Stimulated activated CD4-positive, alpha-beta T cell treated with anti-CD3 and anti-CD28 coated beads, Interleukin-15, amount 100 ng/mL, for 1 hour (primary cell): ENCODE data around the gene CARHSP1.
"Not testable (repeated sequence)": the region's sequence is repeated elsewhere in the genome, so short reads cannot be mapped to it uniquely, and the experiment has no call there.

Experiments used
- DNase-seq, 2 donors: peaks; one replicate each; pipeline ENCODE4 v3.0.0-alpha.2; 2020; ENCODE audit warnings: low read depth in 1 of 2, low spot score in 1 of 2

The CARHSP1 gene

GRCh38 chr16:8893976-8894690 is 25.3 kb upstream of the CARHSP1 start:
- no peak for DNase-seq

- no peak for DNase-seq
Measured at GRCh38 chr16:8893426-8893825, 24.6 kb upstream of the CARHSP1 start.

- no peak for DNase-seq
Measured at GRCh38 chr16:8892101-8892575, 23.3 kb upstream of the CARHSP1 start.

DNA sequence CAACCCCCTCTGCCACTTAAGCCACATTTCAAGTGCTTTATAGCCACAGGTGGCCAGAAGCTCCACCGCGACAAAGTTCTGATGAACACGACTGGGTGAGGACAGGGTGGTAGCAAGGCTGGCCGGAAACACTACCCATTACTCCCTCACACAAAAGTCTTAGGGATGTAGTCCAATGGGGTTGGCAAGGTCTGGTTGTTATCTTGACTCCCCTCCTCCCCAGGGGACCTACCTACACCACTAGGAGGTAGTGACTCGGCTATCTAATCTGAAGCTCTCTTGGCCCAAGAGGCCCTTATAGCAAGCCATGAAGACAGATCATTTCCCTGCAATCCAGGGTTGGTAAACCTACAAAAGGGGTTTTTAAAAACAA is 21.7 kb upstream of the CARHSP1 start:
- no peak for DNase-seq

DNA sequence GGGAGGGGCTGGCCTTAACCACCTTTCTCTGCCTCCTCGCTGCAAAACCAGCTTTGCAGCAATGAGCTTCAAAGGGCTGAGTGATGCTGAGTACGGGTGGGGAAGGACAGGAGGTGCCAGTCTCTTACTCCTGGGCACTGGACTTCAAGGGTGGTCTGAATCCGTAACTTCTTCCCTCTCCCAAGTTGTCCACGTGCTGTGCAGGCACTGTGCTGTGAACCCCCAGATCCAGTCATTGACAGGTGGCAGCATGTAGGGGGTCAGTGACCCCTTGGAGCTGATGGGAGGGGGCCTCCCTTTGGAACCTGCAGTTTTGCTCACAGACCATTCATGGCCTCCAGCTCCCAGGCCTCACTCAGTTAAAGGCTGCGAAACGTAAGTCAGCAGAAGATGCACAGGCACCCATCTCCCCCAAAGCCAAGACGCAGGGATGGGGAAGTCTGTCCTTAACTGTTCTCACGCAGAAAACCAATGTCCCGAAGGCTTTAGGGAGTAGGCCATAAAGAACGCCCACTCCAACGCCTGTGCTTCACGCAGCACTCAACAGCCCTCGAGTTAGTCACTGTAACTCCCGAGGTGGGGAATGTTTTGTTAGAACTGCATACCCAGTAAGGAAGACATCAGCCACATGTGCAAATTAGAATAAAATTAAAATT is 21.2 kb upstream of the CARHSP1 start:
- DNase-seq: no peak

DNA sequence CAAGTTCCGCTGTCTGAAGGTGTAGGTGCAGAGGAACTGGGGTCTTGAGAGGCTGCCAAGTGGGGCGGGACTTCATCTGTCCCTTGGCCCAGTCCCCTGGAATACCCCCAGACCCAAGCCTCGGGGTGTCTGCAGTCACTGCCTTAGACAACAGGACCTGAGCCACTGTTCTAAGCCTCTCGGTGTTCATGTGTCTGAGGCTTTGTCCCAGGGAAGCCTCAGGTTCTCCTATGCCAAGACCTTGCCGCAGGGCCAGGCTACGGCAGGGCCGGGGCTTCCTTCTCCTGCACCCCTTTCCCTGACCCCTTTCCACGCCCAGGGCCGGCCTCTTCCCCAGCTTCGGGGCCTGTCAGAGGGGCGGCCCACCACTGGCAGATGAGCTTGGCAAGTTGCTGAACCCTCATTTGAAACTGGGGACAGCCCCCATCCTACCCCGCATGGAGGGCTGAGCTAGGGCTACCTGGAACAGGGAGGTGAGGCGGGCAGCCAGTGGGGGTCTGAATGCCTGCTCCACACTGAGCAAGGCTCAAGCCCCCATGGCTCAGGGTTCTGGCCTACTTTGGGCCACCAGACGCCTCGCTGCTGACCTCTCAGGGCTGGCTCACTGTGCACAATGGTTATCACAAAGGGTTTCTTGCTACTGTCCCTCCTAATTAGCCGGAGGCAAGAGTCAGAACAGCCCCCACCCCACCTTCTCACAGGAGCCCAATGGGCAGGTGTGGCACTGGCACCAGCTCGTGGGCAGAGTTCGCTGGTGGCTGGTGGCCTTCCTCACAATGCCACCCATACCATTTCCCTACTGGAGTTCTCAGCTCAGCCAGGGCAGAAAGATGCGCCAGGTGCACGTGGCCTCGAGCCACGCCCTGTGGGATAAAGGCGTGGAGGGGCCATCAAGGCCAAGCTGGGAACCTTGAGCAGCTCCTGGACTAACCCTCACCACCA is 20.4 kb upstream of the CARHSP1 start:
- no peak for DNase-seq

DNA sequence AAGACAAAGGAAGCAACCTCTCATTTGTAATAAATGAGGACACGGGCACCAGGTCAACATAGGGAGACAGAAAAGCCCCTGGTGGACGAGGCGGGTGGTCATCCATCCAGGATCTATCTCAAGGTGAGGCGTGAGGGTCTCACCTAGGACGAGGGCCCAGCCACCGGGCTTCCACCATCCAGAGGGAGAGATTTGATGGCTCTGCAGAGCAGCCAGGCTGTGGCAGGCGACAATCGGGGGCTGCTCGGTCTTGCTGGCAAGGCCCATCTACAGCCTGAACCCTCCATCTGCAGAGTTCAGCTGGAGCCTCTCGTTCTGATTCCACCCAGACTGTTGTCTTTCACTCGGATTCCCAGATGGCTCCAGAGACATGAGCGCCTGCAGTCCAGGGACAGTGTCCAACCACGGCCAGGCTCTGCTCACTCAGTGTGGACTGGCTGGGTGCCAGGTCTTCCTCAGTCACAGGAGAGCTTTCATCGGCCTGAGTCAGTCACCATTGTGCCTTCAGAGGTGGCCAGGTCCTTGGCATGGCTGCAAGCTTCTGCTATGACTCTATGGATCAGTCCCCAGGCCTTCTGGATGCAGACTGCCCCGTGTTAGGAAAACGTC is 19.2 kb upstream of the CARHSP1 start:
- DNase-seq: no peak

GRCh38 chr16:8887431-8887765 is 18.6 kb upstream of the CARHSP1 start:
- no peak for DNase-seq

GRCh38 chr16:8886593-8887430 is 18.0 kb upstream of the CARHSP1 start:
- DNase-seq: no peak

DNA sequence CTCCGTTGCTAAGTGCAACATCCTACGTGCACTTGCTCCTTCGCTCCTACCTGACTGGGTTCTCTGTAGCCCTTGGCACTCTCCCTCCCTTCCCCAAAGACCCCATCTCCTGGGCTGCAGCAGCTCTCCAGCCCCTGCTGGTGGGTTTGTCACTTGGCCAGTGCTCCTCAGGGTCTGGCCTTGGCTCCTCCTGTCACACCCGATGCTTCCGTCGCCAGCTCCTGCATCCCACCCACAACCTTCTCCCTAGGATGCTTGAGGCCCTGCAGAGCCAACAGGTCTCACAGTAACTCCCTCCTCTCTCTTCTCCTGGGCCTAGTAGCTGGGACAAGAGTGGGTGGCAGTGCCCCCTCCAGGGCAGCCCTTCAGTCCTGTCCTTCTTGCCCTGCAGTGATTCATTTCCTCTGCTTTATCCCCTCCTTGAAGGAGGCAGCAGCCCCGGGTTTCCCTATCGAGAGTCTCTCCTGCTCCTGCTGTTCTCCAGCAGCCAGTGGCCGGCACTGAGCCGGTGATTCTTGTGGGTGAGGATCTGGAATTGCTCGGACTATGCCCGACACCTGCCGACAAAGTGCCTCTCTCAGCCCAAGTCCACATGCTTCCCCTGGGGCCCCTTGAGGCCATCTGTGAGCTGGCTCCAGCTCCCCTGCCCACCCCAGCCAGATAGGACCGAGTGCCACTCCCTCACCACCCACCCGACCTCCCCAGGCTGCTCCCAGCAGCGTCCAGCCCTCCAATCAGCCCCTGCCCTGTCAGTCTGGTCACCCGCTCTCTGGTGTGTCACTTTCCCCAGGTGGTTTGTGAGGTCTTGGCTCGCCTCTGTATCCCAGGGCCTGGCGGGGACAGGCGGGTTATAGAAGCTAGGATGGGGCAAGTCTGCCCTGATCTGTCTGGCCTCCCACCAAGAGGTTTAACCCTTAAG is 17.1 kb upstream of the CARHSP1 start:
- DNase-seq: no peak

GRCh38 chr16:8882725-8883377 is 14.0 kb upstream of the CARHSP1 start:
- no peak for DNase-seq

DNA sequence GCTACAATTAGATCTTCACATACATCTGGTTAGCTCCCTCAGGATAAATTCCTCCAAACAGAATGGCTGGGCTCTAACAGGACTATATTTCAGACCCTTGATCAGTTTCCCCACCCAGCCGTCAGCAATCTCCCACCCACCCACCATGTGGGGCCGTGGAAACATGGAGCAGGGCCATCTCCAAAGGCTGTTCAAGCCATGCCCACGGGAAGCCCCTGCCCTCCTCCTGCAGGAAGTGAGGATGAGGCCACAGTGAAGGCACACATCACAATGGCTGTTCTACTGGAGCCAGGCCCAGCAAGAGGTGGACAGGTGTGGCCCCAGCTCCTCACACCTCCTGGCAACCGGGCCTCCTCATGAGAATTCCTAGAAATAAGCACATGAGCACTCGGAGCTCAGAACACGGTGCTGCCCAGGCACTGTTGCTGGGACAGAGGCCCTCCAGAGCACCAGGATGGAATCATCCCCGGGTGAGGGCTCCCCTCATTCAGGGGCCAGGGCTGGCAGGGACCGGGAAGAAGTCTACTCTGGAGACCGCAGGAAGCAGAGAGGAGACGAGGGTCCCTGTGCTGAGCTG is 13.3 kb upstream of the CARHSP1 start, which contains the start of gene LITAFD:
LITAFD (plus strand) TSS at position 311 of the 577 bp plus-strand sequence. CDS start 2,005 bp downstream, outside the sequence.
- no peak for DNase-seq

GRCh38 chr16:8880839-8881510 is 12.2 kb upstream of the CARHSP1 start:
- DNase-seq: no peak

- no peak for DNase-seq
Measured at GRCh38 chr16:8878523-8878911, 9.7 kb upstream of the CARHSP1 start.

DNA sequence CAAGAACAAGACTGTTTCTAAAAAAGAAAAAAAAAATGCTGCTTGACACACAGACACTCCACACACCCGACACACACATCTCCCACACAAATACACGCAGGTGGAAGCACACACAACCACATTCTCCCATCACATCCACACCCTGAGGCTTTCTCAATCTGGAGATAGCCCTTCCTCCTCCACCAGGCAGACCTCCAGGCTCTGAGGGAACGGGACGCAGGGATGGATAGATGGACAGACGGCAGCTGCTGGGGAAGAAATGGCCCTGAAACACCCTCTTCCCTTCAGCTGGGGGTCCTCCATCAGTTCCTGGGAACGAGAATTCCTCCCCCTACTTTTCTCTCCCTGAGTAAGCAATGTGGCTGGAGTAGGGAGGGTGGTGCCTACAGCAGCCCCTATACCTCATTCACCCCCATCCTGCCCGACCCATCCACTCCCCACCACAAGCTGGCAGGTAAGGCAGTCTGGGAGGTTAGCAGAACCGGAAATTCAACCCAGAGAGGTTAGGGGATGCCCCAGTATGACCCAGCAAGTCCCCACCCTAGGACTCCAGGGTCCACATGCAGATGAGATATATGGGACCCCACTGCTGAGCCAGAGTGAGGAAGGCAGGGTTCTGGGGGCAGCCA is 9.2 kb upstream of the CARHSP1 start:
- DNase-seq: no peak

- DNase-seq: not testable (repeated sequence)
Measured at GRCh38 chr16:8875317-8875716, 6.5 kb upstream of the CARHSP1 start.

DNA sequence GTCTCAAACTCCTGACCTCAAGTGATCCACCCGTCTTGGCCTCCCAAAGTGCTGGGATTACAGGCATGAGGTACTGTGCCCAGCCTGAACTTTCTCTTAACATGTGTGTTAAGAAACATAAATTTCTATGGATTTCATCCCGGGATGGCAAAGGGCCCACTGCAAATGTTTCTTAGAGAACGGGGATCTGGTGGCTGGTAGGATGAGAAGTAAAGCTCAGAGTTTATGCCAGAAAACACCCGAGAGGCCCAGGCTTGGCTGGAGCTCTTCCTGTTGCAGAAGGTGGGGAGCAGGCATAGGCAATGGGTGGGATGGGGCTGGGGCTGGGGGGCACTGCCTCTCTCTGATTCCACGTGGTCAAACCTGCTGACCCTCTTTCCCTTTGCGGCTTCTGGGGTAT is 5.6 kb upstream of the CARHSP1 start:
- no peak for DNase-seq

- not testable (repeated sequence) for DNase-seq
Measured at GRCh38 chr16:8873866-8874195, 5.0 kb upstream of the CARHSP1 start.
